NCI-H748 treated with DMSO at 0.1 percent for 48 hours (cell line): ENCODE measurements around the gene GULP1.
"Not testable (repeated sequence)": the region's sequence is repeated elsewhere in the genome, so short reads cannot be mapped to it uniquely, and the experiment has no call there.

Experiments
- DNase-seq: peaks from one replicate; lab custom pipeline; 2025; lab: John Stamatoyannopoulos, UW

GULP1 gene

DNA sequence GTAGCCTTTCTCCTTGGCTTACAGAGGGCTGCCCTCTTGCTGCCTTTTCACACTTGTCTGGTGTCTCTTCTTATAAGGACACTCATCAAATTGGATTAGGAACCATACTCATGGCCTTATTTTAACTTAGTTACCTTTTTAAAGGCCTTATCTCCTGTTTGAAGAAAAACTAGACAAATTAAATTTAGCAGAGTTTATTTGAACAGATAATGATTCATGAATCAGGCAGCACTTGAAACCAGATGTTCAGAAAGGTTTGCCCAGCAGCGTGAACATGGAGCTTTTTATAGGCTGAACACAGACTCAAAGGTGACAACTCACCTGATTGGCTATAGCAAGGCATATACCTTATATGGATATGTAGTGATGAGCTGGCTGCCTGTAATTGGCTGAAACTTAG is 238.0 kb downstream of the GULP1 start:
- no peak for DNase-seq

DNA sequence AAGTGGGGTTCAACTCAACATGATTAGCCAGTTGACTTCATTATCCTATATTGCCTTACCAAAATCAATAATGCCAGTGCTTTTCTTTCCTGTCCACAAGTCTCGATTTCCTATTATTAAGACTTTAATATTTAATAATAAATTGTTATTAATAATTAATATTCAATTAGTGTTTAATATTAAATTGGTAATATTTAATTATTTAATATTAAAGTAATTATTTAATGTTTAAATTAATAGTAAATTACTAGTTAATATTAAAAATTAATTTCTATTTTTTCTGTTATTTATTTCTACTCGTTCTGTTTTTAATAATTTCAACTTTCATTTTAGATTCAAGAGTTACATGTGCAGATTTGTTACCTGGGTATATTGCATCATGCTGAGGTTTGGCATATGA is 243.2 kb downstream of the GULP1 start:
- DNase-seq, result no peak

- no peak for DNase-seq
These were observed 260.0 kb downstream of the GULP1 start for GRCh38 chr2:188551671-188552070.

DNA sequence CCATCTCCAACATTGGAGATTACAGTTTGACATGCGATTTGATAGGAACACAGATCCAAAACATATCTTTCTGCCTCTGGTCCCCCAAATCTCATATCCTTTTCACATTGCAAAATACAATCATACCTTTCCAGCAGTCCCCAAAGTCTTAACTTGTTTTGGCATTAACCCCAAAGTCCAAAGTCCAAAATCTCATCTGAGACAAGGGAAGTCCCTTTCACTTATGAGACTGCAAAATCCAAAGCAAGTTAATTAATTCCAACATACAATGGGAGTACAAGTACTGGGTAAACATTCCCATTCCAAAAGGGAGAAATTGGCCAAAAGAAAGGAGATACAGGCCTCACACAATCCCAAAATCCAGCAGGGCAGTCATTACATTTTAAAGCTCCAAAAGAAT is 265.4 kb downstream of the GULP1 start:
- no peak for DNase-seq

- not testable (repeated sequence) for DNase-seq
These were observed 267.8 kb downstream of the GULP1 start for GRCh38 chr2:188559455-188559854.

DNA sequence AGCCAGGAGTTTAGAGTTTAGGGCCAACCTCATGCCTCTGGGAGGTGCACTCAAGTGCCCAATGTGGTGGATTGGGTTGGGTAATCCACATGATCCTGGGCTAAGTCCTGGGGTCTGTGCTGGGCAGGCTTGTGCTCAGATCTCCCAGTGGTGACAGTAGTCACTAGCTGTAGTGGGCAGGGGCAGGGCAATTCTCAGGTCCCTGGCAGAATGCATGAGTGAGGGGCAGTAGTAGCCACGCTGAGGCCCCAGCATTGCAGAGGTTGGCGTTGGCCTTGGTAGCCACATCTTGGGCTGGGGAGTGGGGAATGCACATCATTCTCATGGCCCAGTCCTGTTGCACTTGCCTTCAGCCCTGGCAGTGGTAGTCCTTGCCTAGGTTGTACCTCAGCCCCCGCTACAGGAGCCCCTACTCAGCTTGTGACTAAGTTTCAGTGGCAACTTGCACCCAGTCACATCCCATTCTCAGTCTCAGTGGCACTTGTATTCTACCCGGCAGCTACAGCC is 269.9 kb downstream of the GULP1 start:
- no peak for DNase-seq

DNA sequence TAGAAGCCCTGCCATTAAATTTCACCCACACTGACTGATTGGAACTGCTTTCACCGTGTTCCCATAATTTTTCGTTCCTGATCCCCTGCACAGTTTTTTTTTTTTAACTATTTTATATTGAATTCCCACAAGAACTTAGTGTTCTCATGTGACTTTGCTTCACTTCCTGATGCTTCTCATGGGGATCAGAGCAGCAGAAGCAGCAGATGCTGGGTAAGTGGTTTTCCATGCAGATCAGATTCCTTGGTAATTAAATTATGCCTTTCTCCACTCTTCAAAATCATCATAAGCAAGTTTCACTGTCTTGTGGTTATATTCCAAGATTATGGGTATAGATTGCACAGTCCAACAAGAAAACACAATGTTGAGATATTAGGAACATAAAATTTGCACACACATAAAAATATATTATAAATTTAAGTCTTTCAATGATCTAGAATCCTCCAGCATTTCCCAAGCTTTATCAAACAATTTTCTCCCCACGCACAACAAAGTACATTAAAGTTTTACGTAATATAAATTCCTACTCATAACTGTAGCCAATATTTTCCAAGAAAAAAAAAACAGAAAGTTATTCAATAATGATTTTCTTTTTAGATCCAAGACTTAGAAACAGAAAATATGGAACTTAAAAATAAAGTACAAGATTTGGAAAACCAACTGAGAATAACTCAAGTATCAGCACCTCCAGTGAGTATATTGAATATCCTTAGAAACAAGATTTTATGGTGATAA is 277.9 kb downstream of the GULP1 start:
- DNase-seq, result no peak

- DNase-seq, result no peak
These were observed 278.7 kb downstream of the GULP1 start for GRCh38 chr2:188570370-188570769.

DNA sequence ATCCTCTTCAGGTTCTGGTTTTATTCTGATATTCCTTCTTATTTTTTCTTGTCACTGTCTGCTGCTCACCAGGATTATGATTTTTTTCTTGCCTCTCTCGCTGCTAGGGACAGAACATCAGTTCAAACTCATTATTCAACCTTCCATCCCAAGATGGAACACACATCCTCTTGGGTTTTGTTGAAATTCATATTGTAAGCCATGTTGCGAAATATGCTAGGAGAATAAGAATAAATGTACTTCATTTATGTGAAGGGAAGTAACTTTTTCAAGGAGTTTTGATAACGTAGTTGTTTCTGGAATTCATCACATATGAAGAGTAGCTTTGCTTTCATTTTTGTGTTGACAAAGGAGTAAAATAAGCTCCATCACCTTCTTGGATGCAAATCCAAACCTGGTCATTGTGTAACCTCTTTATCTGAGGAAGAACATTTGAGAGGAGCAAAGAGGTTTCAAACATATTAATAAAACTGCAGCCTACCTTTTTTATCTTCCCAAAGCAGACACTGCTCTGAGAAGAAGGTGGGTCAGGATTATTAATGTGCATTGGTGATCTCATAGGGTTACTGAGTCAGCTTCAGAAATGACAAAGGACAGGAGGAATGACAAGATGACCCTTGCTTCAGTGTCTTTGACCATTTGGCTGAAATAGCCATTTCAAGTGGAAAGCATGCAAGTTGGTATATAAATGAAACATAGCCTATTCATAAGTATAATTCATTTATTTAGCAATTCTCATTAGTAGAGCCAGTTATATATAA is 280.0 kb downstream of the GULP1 start:
- DNase-seq, result no peak

GRCh38 chr2:188572592-188572991 is 280.9 kb downstream of the GULP1 start:
- DNase-seq, result no peak

DNA sequence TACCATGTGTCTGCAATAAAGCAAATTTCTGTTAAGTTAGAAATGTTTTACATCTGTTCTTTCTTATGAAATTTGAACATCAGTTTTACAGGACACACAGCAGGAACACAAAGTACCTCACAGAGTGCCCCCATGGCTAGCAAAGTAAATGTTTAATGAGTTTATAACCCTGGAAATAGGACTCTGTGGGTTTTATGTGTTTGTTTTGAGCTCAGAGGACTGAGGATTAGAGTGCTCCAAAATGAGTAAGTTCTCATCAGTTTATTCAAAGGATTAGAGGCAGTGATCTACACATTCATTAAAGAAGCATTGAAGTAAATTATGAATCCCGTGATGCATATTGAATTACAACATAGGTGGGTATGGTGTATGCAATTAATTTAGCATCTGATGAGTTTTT is 281.8 kb downstream of the GULP1 start:
- DNase-seq, result no peak

DNA sequence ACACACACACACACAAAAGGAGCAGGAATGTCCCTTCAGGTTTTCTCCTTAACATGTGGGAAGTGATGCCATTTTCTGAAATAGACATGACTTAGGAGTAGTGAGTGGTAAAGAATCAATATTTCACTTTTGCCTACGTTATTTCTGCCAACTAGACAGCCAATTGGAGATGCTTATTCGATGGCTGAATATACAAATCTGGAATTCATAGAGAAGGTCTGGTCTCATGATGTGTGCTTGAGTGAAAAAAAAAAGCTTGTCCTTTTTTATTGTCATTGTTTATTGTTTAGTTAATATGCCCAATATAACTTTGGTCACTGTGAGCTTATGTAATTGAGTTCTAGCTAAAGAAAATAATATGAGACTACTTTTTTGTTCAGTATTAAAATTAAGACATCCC is 284.3 kb downstream of the GULP1 start:
- no peak for DNase-seq

DNA sequence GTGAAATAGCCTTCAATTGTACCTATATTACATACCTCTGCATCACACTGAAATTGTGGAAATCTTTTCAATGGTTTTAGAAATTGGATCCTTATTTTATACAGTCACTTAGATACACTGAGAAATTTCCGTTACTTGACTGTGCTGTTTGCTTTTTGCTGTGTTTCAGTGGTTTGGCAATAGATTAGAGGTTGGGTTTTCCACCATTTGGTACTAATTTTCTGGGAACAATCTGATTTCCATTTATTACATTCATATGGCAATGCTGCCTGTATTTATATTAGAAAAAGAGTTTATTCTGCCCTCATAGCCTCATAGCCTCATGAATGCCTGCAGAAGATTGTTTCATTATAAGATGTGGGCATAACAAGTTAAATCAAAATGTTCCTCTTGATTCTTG is 285.0 kb downstream of the GULP1 start:
- DNase-seq, result no peak

DNA sequence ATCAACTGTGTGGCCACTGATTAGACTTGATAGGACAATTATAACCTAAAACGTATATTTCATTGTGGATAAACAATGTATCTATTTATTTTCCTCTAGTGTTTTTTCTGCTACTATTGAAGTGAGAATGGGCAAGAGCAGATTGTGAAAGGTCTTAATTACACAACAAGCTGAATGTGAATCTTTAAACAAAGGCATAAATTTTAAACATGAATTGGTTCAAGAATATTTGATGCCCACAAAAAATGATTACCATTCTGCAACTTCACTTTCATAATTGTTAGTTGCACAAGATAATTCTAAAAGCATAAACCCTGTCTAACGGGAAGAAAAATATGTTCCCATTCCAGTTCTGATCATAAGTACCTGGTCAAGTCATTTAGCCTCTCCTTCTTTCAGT is 285.6 kb downstream of the GULP1 start:
- no peak for DNase-seq

GRCh38 chr2:188580738-188581137 is 289.1 kb downstream of the GULP1 start:
- DNase-seq, result no peak

DNA sequence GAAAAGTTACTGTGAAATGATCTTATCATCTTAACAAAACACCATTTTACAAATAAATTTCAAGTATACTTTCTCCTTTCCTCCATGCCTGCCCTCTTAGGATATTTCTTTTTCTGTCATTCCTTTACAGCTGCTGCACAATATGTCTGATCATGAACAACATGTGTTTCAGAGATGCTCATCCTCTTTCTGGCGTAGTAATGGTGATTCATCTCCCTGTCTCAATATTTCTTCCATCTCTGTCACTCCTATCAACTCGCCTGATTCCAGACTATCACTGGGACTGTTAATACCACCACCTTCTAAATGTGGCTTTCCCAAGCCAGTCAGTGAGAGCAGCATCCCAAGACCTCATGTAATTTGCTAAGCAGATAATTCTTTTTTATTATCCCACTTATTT is 290.5 kb downstream of the GULP1 start:
- DNase-seq, result no peak

DNA sequence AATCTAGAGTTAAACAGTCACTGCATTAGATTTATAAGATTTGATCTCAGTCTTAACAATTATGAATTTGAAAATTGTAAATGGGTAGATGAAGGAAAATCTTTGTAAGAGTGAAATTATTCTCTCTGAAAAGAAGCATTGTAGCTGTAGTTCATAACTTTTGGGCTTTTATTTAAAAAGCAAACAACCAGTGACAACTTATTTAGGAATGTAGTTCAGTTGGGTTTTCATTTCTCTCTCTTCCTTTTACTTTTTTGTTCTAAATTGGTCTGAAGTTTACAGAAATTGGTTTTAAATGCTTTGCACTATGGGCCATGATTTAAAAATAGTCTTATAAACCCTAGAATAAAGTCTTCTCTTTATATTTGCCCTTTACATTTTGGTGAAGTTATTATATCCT is 296.6 kb downstream of the GULP1 start:
- no peak for DNase-seq

GRCh38 chr2:188596054-188596453 is 304.4 kb downstream of the GULP1 start:
- no peak for DNase-seq

DNA sequence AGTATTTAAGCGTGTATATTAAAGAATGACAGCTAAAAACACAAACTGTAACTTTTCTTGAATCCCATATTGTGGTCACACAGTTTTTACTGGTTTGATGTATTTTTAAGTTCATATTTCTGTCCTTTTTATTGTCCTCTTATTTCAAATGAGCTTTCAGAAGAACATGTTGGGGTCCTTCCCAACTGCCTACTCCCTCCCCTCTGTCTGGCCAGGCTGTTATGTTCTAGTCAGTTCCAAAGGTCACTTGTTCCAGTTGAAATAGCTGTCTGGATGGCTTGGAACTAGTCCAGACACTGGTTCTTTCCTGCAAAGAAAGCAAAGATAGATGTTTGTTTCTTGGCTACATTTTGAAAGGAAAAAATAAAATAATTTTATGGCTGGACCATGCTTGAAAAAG is 306.9 kb downstream of the GULP1 start:
- DNase-seq, result no peak

- DNase-seq, result no peak
These were observed 307.5 kb downstream of the GULP1 start for GRCh38 chr2:188599140-188599539.

GRCh38 chr2:188600536-188601210 is 309.0 kb downstream of the GULP1 start:
- no peak for DNase-seq

GRCh38 chr2:188601391-188601790 is 309.7 kb downstream of the GULP1 start:
- no peak for DNase-seq

- DNase-seq, result no peak
These were observed 310.3 kb downstream of the GULP1 start for GRCh38 chr2:188601927-188602326.
